A673 (cell line): ENCODE measurements around the gene PLAAT1.

Experiments used
- EZH2 ChIP-seq: fragments of 200-600 bp; sonication (generic); IDR thresholded peaks from 2 replicates; pipeline ENCODE4 v1.6.1; 2017; ENCODE audit warnings: borderline replicate concordance, low read depth, mild to moderate bottlenecking, mixed read lengths, antibody characterized with exemption, low read length; ENCODE audit not compliant: poor library complexity, severe bottlenecking
- TF ChIP-seq, protein P1 (sequence below): fragments of 300-800, 200-600 bp; sonication (generic); conservative IDR thresholded peaks from 2 replicates; pipeline ENCODE4 v1.5.1; 2017; ENCODE audit warnings: low read depth, mild to moderate bottlenecking, antibody characterized with exemption, low read length, moderate library complexity, mixed read lengths

DNA sequence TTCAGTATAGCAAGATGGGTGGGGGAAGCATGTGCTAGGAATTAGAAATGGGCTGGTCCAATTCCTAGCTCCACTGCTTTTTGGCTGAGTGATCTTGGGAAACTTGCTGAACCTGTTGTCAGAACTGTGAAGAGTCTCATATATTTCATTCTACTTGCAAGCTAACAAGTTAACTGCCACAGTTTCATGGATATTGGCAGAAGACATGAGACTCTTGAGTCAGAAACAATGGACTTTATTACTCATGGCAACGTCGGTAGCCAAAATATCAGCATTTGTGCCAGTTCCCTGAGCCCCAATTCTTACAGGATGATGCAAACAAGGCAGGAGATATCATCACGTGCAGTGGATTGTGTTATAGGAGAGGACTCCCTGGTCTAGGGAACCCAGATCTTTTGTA, 26.6 kb upstream of the PLAAT1 start:
- TF ChIP-seq, protein P1, sequence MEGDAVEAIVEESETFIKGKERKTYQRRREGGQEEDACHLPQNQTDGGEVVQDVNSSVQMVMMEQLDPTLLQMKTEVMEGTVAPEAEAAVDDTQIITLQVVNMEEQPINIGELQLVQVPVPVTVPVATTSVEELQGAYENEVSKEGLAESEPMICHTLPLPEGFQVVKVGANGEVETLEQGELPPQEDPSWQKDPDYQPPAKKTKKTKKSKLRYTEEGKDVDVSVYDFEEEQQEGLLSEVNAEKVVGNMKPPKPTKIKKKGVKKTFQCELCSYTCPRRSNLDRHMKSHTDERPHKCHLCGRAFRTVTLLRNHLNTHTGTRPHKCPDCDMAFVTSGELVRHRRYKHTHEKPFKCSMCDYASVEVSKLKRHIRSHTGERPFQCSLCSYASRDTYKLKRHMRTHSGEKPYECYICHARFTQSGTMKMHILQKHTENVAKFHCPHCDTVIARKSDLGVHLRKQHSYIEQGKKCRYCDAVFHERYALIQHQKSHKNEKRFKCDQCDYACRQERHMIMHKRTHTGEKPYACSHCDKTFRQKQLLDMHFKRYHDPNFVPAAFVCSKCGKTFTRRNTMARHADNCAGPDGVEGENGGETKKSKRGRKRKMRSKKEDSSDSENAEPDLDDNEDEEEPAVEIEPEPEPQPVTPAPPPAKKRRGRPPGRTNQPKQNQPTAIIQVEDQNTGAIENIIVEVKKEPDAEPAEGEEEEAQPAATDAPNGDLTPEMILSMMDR: no peak
- no peak for TF ChIP-seq EZH2
